ENCODE data around the gene MAL.

MAL gene

DNA sequence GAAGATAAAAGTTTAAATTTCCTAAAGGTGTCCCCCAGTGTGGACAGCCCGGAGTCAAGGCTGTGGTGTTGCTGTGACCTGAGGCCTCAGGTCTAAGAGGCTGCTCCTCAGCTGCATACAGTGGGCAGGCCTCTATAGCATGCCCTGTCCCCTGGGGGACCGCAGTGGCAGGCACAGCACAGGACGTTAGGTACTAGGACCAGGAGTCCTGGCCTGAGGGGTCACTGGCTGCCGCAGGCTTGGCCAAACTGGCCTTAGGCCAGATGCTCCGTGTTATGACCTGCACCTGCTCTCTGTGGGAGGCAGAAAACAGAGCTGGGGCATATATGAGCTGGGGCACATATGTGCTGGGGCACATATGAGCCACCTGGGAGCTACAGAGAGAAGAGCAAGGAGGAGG lies 21.2 kb upstream of the MAL start:
- Histone ChIP-seq H3K4me1 (ENCODE audit: insufficient read depth, low read length) (peaks cover 8% of the 10 kb centered on the region), H2AFZ (ENCODE audit: low read depth, low read length) (no peak overlapping the region), H3K36me3 (ENCODE audit: insufficient read depth, low read length) (no peaks in the 10 kb centered on the region), H3K9me3 (ENCODE audit: low read length) (no peaks in the 10 kb centered on the region), H3K27me3 (ENCODE audit: insufficient read depth, low read length) (no peaks in the 10 kb centered on the region), H3K4me3 (ENCODE audit: low read length) (no peak overlapping the region)

DNA sequence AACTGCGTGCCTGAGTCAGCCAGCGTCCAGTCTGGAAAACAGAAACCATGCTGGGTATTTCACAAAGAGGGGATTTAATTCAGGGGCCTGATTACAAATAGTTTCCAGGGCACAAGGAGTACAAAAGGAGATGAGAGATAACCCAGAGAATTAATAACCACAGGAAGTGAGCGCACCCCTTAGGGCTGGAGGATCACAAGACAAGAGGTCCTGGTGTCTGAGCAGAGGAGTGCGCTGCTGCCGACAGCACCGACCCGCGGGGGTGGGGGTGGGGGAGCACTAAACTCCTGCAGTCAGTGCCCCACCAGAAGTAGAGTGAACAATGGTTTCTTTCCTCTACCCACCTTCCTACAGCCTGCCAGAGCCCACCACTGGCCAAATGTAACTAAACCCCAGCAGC lies 20.8 kb upstream of the MAL start:
- H3K9me3 ChIP-seq (ENCODE audit: low read length): no peaks in the 10 kb centered on the region
- peaks cover 8% of the 10 kb centered on the region for H3K4me1 ChIP-seq (ENCODE audit: insufficient read depth, low read length)
- H3K4me3 ChIP-seq (ENCODE audit: low read length): no peak overlapping the region
- H3K27me3 ChIP-seq (ENCODE audit: insufficient read depth, low read length): no peaks in the 10 kb centered on the region
- no peak overlapping the region for H2AFZ ChIP-seq (ENCODE audit: low read depth, low read length)
- no peaks in the 10 kb centered on the region for H3K36me3 ChIP-seq (ENCODE audit: insufficient read depth, low read length)

DNA sequence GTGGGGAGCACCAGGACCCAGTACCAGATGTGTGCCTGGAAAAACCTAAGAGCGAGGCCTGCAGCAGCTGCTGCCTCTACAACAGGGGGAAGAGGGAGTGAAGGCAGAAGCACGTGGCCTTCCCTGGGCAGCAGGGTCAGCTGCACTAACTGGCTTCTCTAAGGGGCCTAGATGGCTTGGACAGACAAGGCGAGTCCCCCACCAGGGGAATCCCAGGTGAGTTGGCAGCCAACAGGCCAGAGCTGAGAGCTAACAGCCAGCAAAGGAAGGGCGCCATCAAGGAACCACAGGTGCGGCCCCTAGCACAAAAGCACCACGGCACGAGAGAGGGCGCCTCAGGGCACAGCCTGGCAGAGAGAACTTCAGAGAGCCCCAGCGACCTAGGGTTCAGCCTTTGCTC lies 19.8 kb upstream of the MAL start:
- H3K9me3 ChIP-seq (ENCODE audit: low read length): no peaks in the 10 kb centered on the region
- no peak overlapping the region for H3K4me3 ChIP-seq (ENCODE audit: low read length)
- H2AFZ ChIP-seq (ENCODE audit: low read depth, low read length): no peak overlapping the region
- H3K4me1 ChIP-seq (ENCODE audit: insufficient read depth, low read length): peaks cover 8% of the 10 kb centered on the region
- H3K36me3 ChIP-seq (ENCODE audit: insufficient read depth, low read length): no peaks in the 10 kb centered on the region
- no peaks in the 10 kb centered on the region for H3K27me3 ChIP-seq (ENCODE audit: insufficient read depth, low read length)

DNA sequence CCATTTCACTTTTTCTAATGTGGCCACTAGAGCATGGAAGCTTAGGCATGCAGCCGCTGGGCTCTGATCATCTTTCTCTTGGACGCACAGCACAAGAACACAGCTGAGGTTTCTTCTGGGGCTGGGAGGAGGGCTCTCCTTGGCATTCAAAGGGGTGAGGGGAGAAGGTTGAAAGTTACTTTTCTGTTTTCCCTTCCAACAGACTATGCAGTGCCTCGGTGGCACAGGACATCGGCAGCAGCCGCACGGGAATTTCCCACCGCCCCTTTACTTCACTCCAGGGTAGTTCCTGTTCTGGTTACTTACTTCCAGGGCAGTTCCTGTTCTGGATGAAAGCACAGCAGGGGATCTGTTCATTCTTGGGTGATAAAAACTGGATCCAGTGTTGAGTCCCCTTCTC lies 18.9 kb upstream of the MAL start:
- no peaks in the 10 kb centered on the region for H3K27me3 ChIP-seq (ENCODE audit: insufficient read depth, low read length)
- H3K36me3 ChIP-seq (ENCODE audit: insufficient read depth, low read length): no peaks in the 10 kb centered on the region
- H3K4me1 ChIP-seq (ENCODE audit: insufficient read depth, low read length): peaks cover 8% of the 10 kb centered on the region
- H2AFZ ChIP-seq (ENCODE audit: low read depth, low read length): no peak overlapping the region
- no peaks in the 10 kb centered on the region for H3K9me3 ChIP-seq (ENCODE audit: low read length)
- H3K4me3 ChIP-seq (ENCODE audit: low read length): no peak overlapping the region

DNA sequence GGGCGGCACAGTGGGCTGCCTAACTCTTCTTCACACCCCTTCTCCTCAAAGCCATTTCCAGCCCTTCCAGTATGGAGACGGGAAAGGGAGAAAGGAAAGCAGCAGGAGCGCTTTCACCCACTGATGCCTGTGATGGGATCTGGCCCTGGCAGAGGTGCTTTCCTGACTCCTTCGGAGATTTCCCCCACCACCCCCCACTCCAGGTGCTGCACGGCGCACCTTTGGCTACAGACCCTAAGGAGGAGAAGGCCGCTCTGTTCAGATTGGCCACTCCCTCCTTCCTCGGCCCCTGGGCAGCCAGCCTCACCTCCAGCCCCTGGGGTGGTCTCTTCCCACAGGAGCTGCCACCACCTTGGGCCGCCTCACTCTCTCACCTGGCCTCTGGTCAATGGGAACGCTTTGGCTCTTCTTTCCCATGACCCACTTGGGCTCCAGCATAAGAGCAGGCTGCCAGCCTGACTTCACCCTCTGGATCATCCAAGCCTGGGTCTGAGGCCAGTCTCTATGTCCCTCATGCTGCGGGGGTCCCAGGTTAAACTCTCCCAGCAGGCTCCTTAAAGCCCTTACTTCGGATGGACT lies 18.4 kb upstream of the MAL start:
- no peaks in the 10 kb centered on the region for H3K36me3 ChIP-seq (ENCODE audit: insufficient read depth, low read length)
- H2AFZ ChIP-seq (ENCODE audit: low read depth, low read length): no peak overlapping the region
- no peaks in the 10 kb centered on the region for H3K27me3 ChIP-seq (ENCODE audit: insufficient read depth, low read length)
- no peaks in the 10 kb centered on the region for H3K9me3 ChIP-seq (ENCODE audit: low read length)
- H3K4me3 ChIP-seq (ENCODE audit: low read length): no peak overlapping the region
- peaks cover 8% of the 10 kb centered on the region for H3K4me1 ChIP-seq (ENCODE audit: insufficient read depth, low read length)

DNA sequence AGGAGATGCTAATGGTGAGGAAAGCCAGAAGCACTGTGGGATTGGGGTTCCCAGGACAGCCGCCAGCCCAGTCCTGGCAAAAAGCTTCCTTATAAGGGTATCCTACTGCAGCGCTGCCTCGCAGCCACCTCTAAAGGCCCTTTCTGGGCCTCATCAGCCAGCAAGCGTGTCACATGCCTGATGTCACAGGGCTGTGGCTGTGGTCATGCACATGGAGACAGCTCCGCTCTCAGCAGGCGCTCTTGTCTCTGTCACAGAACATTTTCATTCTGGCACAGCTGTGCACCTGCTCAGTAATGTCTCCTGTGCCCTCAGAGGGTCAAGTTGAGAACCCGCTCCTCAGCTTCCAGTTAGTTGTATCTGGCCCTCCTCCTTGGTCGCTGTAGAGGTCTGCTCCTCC lies 17.7 kb upstream of the MAL start:
- no peaks in the 10 kb centered on the region for H3K27me3 ChIP-seq (ENCODE audit: insufficient read depth, low read length)
- no peaks in the 10 kb centered on the region for H3K36me3 ChIP-seq (ENCODE audit: insufficient read depth, low read length)
- no peaks in the 10 kb centered on the region for H3K9me3 ChIP-seq (ENCODE audit: low read length)
- no peak overlapping the region for H2AFZ ChIP-seq (ENCODE audit: low read depth, low read length)
- H3K4me1 ChIP-seq (ENCODE audit: insufficient read depth, low read length): peaks cover 8% of the 10 kb centered on the region
- H3K4me3 ChIP-seq (ENCODE audit: low read length): no peak overlapping the region

DNA sequence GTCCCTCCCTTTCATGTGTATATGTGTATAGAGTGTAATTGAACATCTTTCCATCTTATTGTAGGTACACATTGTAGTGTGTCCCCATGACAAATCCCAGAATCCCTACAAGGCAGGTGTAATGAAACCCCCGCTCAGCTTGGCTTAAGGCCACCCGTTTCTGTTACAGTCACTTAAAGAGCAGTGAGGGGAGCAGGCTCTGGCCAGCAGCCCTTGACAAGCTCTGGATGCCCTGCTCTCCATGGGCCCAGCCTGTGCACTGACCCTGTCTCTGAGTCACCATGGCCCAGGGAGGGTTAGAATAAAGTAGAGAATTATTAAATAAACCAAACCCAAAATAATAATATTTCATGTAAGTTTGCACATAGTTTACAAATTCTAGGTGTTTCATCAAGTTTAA lies 17.2 kb upstream of the MAL start:
- Histone ChIP-seq H3K4me1 (ENCODE audit: insufficient read depth, low read length) (peaks cover 8% of the 10 kb centered on the region), H3K9me3 (ENCODE audit: low read length) (no peaks in the 10 kb centered on the region), H3K4me3 (ENCODE audit: low read length) (no peak overlapping the region), H2AFZ (ENCODE audit: low read depth, low read length) (no peak overlapping the region), H3K36me3 (ENCODE audit: insufficient read depth, low read length) (no peaks in the 10 kb centered on the region), H3K27me3 (ENCODE audit: insufficient read depth, low read length) (no peaks in the 10 kb centered on the region)

DNA sequence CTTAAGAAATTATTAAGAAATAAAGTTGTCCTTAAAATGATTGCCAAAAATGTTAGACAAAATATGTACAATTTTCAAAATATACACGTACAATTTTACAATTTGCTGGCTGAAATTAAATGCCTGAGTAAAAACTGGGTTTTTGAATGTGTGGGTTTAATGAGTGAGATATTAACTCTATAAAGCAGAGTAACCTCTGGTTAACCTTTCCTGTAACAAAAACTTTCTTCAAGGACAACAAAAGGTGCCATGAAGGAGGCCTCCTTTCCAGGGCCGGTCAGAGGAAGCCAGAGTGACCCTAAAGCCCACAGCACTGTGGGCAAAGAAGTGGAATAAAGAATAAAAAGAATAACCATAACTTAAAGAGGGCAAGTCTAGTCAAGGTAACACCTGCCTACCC lies 16.5 kb upstream of the MAL start:
- Histone ChIP-seq H3K9me3 (ENCODE audit: low read length) (no peaks in the 10 kb centered on the region), H3K4me1 (ENCODE audit: insufficient read depth, low read length) (peaks cover 8% of the 10 kb centered on the region), H3K4me3 (ENCODE audit: low read length) (no peak overlapping the region), H3K36me3 (ENCODE audit: insufficient read depth, low read length) (no peaks in the 10 kb centered on the region), H2AFZ (ENCODE audit: low read depth, low read length) (no peak overlapping the region), H3K27me3 (ENCODE audit: insufficient read depth, low read length) (no peaks in the 10 kb centered on the region)

DNA sequence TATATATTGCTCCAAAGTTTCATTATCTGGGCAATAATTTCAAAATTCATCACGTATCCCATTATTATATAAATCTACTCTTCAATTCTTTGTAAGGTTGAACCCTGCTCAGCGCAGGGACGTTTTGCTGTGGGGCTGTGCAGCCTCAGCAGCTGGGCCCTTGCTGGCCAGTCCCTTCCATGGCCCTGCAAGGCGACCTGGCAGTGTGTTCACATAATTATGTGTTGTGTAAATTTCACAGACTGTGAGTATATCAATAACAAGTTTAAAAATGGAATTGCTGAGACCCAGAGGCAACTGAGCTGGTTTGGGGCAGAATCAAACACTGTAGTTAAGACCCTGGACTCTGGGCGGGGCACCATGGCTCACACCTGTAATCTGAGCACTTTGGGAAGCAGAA lies 16.1 kb upstream of the MAL start:
- Histone ChIP-seq H3K4me3 (ENCODE audit: low read length) (no peak overlapping the region), H3K27me3 (ENCODE audit: insufficient read depth, low read length) (no peaks in the 10 kb centered on the region), H3K9me3 (ENCODE audit: low read length) (no peaks in the 10 kb centered on the region), H3K36me3 (ENCODE audit: insufficient read depth, low read length) (no peaks in the 10 kb centered on the region), H3K4me1 (ENCODE audit: insufficient read depth, low read length) (peaks cover 8% of the 10 kb centered on the region), H2AFZ (ENCODE audit: low read depth, low read length) (no peak overlapping the region)

DNA sequence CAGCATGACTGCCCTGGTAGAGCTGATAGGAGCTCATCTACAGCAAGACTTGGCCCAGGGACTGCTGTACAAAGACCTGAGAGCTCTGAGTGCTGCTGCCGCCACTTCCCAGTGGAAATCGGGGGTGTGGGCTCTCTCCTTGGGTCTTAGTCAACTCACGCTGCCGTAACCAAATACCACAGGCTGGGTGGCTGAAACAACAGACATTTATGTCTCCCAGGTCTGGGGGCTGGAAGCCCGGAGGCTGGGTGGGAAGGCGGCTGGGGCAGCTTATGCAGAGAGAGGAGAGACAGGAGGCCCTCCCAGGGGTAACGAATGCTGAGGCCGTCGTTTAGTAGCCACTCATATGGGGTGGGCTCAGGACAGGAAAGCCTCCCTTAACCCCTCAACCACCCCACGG lies 15.4 kb upstream of the MAL start:
- Histone ChIP-seq H3K4me3 (ENCODE audit: low read length) (no peak overlapping the region), H3K27me3 (ENCODE audit: insufficient read depth, low read length) (no peaks in the 10 kb centered on the region), H3K9me3 (ENCODE audit: low read length) (no peaks in the 10 kb centered on the region), H3K4me1 (ENCODE audit: insufficient read depth, low read length) (peaks cover 5% of the 10 kb centered on the region), H3K36me3 (ENCODE audit: insufficient read depth, low read length) (no peaks in the 10 kb centered on the region), H2AFZ (ENCODE audit: low read depth, low read length) (no peak overlapping the region)

DNA sequence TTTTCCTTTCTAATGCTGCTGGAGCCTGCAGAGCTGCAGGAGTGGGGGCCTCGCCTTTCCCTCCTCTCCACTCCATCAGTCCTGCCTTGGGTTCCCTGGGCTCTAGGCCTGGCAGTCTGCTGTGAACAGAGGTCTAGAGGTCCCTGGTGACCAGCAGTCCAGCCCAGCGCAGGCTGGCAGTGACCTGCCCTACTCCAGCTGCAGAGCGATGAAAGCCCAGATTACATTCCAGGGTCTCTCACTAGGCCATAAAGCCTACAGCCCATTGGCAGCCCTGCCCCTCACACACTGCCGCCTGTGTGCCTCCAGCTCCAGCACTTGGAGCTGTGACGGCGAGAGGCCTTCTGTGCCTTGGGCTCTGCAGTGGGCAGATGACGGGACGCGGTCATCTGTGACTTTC lies 14.8 kb upstream of the MAL start:
- H3K27me3 ChIP-seq (ENCODE audit: insufficient read depth, low read length): peaks cover 3% of the 10 kb centered on the region
- H3K4me3 ChIP-seq (ENCODE audit: low read length): no peak overlapping the region
- H3K36me3 ChIP-seq (ENCODE audit: insufficient read depth, low read length): no peaks in the 10 kb centered on the region
- peaks cover 5% of the 10 kb centered on the region for H3K4me1 ChIP-seq (ENCODE audit: insufficient read depth, low read length)
- H2AFZ ChIP-seq (ENCODE audit: low read depth, low read length): no peak overlapping the region
- no peaks in the 10 kb centered on the region for H3K9me3 ChIP-seq (ENCODE audit: low read length)

DNA sequence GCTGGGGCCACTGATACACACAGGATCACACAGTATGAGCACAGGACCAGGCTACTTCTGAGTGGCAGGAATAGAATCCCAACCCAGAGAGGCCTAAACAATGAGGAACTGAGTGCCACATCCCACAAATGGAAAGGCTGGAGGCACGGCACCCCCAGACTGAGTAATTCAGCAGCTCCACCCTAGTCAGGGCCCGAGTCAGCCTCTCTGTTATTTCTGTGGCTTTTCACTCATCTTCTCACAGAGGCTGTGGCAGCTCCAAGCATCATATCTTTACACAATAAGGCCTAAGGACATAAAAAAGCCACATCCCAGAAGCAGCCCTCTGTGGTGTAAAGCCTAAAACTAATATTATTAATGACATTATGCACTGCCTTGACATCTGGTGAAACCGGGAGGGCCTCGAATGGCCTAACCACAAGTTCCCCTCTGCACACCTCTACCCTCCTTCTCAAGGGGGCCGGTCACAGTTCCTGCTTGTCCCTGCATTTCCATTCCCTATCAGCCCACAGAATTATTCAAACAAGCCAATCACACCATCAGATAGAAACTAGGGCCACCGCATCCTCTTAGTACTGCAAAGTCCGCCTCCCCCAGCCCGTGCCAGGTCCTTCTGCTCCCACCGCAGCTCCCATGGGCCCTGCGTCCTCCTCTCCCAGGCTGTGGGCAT lies 12.5 kb upstream of the MAL start:
- peaks cover under 1% of the 10 kb centered on the region for H3K4me1 ChIP-seq (ENCODE audit: insufficient read depth, low read length)
- H2AFZ ChIP-seq (ENCODE audit: low read depth, low read length): no peak overlapping the region
- H3K27me3 ChIP-seq (ENCODE audit: insufficient read depth, low read length): peaks cover 9% of the 10 kb centered on the region
- H3K9me3 ChIP-seq (ENCODE audit: low read length): no peaks in the 10 kb centered on the region
- no peak overlapping the region for H3K4me3 ChIP-seq (ENCODE audit: low read length)
- no peaks in the 10 kb centered on the region for H3K36me3 ChIP-seq (ENCODE audit: insufficient read depth, low read length)

DNA sequence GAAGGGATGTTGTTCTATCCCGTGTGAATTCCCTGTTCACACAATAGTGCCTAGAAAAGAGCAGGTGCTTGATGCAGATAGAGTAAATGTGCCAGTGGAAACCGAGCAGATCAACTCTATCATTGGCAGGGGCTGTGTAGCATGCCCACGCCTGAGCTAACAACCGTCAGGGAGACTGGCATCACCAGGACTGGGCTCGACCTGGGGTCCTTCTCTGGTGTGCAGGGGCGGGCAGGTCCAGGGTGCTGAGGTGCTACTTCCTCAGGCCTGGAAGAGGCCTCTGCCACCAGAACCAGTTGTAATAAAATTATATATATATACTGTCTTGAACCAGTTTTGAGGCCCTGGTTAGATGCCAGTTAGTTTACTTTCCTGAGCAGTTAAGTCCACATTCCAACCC lies 11.8 kb upstream of the MAL start:
- Histone ChIP-seq H3K4me3 (ENCODE audit: low read length) (no peak overlapping the region), H3K9me3 (ENCODE audit: low read length) (no peaks in the 10 kb centered on the region), H3K4me1 (ENCODE audit: insufficient read depth, low read length) (no peaks in the 10 kb centered on the region), H3K27me3 (ENCODE audit: insufficient read depth, low read length) (peaks cover 13% of the 10 kb centered on the region), H3K36me3 (ENCODE audit: insufficient read depth, low read length) (no peaks in the 10 kb centered on the region), H2AFZ (ENCODE audit: low read depth, low read length) (no peak overlapping the region)

DNA sequence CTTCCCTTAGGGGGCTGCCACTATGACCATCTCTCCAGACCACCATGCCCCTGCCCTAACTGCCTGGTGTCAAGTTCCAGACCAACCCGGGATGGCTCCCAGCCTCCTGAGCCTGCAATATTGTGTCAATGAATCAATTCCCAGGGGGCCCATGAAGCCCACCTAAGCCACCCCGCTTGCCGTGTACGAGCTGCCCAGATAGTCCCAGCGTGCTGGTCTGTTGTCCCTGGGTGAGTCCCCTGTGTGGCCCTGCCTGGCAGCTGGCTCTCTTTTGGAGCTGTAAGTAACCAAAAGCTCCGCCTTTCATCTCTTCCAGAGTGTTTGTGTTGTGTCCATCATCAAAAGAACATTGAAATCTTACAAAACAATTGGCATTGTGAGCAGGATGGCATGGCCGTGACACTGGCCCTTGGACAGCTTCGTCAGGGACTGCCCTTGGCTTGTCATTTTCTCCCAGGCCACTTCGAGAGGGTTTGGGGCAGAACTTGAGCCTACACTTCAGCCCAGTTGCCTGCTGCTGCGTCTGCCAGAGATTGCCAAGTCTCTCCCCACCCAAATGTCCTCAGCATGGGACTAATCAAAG lies 11.3 kb upstream of the MAL start:
- H3K36me3 ChIP-seq (ENCODE audit: insufficient read depth, low read length): no peaks in the 10 kb centered on the region
- H3K27me3 ChIP-seq (ENCODE audit: insufficient read depth, low read length): peaks cover 17% of the 10 kb centered on the region

More for the DNA sequence above, 11.3 kb upstream of the MAL start:
- Histone ChIP-seq H3K4me3 (ENCODE audit: low read length) (no peak overlapping the region), H3K4me1 (ENCODE audit: insufficient read depth, low read length) (no peaks in the 10 kb centered on the region), H2AFZ (ENCODE audit: low read depth, low read length) (no peak overlapping the region), H3K9me3 (ENCODE audit: low read length) (no peaks in the 10 kb centered on the region)

Measured in neuron (in vitro differentiated cells).